Neutrophil (primary cell): ENCODE results near the gene POLR3GL.
"Not testable (repeated sequence)": the region's sequence is repeated elsewhere in the genome, so short reads cannot be mapped to it uniquely, and the experiment has no call there.

Experiments used
- H3K27ac ChIP-seq: fragments of 200-600 bp; sonication (generic); 2 replicates; pipeline ENCODE4 v1.5.1; 2016; ENCODE audit warnings: mild to moderate bottlenecking, moderate library complexity
- H3K27me3 ChIP-seq: fragments of 200-600 bp; sonication (generic); 2 replicates; pipeline ENCODE4 v1.6.0; 2016; ENCODE audit warnings: mild to moderate bottlenecking
- H3K36me3 ChIP-seq: fragments of 200-600 bp; sonication (generic); 2 replicates; pipeline ENCODE4 v1.5.1; 2017
- H3K4me1 ChIP-seq, 2 experiments: fragments of 200-600 bp in 1 of 2; sonication (generic) in 1 of 2; 1 replicate in 1 of 2; 2 replicates in 1 of 2; pipeline versions ENCODE4 v1.5.1 to v1.6.1; 2013 to 2016; ENCODE audit warnings: low read depth in 1 of 2, low read length in 1 of 2, mild to moderate bottlenecking in 1 of 2, moderate library complexity in 1 of 2; ENCODE audit not compliant: control insufficient read depth in 1 of 2, insufficient read depth in 1 of 2
- H3K4me3 ChIP-seq, 2 experiments: fragments of 200-600 bp in 1 of 2; sonication (generic) in 1 of 2; 1 replicate in 1 of 2; 2 replicates in 1 of 2; pipeline ENCODE4 v1.5.1; 2013 to 2016; ENCODE audit warnings: low read depth in 1 of 2, low read length in 1 of 2, mild to moderate bottlenecking in 1 of 2, moderate library complexity in 1 of 2
- H3K9me3 ChIP-seq: fragments of 200-600 bp; sonication (generic); 2 replicates; pipeline ENCODE4 v1.5.1; 2016
- CTCF ChIP-seq: fragments of 200-600 bp; sonication (generic); IDR thresholded peaks from 2 replicates; pipeline ENCODE4 v1.5.1; 2016; ENCODE audit warnings: antibody characterized with exemption

The POLR3GL gene

GRCh38 chr1:146021622-146022402 is 57.3 kb downstream of the POLR3GL start, which contains the start of gene HJV:
HJV (minus strand) TSS chr1:146021735; CDS start chr1:146020231, 1,504 bp downstream.
- Histone ChIP-seq H3K4me1 (peaks cover 13 to 15% of the 10 kb centered on the region in 2 experiments), H3K27ac (no peak within 1 kb of the TSS), H3K9me3 (no peaks in the 10 kb centered on the region), H3K4me3 (no peak within 1 kb of the TSS), H3K36me3 (no peaks in the 10 kb centered on the region), H3K27me3 (peaks cover 55% of the 10 kb centered on the region)
- TF ChIP-seq CTCF: no peak

- H3K9me3 ChIP-seq: no peaks in the 10 kb centered on the region
- peaks cover 13 to 15% of the 10 kb centered on the region in 2 experiments for H3K4me1 ChIP-seq
- no peak for TF ChIP-seq CTCF
- H3K36me3 ChIP-seq: no peaks in the 10 kb centered on the region
- no peak overlapping the region for H3K4me3 ChIP-seq
- no peak overlapping the region for H3K27ac ChIP-seq
- H3K27me3 ChIP-seq: peaks cover 47% of the 10 kb centered on the region
Observed at GRCh38 chr1:146022403-146023127, 58.1 kb downstream of the POLR3GL start.

DNA sequence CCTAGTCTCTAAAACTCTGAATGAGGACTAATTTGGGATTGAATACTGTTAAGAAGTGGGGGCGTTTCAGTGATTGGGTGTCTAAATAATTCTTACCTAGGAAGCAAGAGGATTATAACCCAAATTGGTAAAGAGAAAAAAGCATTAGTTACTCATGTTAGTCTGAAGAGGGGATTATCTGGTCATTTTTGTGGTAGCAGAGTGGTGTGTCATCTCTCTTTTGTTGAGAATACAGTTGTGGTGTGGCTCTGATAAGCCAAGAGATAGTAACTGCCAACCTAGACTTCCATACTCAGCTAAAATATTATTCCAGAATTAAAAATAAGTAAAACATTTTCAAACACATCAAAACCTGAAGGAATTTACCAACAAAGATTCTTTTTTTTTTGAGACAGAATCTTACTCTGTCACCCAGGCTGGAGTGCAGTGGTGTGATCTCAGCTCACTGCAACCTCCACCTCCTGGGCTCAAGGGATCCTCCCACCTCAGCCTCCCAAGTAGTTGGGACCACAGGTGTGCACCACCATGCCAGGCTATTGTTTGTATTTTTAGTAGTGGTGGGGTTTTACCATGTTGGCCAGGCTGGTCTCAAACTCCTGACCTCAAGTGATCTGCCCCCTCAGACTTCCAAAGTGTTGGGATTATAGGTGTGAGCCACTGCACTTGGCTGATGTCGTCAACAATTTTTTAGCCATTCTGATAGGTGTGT is 61.5 kb downstream of the POLR3GL start:
- not testable (repeated sequence) for H3K4me1 ChIP-seq, H3K36me3 ChIP-seq, H3K27ac ChIP-seq, H3K9me3 ChIP-seq, H3K4me3 ChIP-seq
- H3K27me3 ChIP-seq: peaks cover 13% of the 10 kb centered on the region

- not testable (repeated sequence) for H3K36me3 ChIP-seq, H3K27ac ChIP-seq, H3K4me3 ChIP-seq, H3K9me3 ChIP-seq, H3K4me1 ChIP-seq
- H3K27me3 ChIP-seq: peaks cover 12% of the 10 kb centered on the region
Observed at GRCh38 chr1:146026650-146027049, 62.2 kb downstream of the POLR3GL start.
